ENCODE data around the gene UVSSA.

The UVSSA gene

DNA sequence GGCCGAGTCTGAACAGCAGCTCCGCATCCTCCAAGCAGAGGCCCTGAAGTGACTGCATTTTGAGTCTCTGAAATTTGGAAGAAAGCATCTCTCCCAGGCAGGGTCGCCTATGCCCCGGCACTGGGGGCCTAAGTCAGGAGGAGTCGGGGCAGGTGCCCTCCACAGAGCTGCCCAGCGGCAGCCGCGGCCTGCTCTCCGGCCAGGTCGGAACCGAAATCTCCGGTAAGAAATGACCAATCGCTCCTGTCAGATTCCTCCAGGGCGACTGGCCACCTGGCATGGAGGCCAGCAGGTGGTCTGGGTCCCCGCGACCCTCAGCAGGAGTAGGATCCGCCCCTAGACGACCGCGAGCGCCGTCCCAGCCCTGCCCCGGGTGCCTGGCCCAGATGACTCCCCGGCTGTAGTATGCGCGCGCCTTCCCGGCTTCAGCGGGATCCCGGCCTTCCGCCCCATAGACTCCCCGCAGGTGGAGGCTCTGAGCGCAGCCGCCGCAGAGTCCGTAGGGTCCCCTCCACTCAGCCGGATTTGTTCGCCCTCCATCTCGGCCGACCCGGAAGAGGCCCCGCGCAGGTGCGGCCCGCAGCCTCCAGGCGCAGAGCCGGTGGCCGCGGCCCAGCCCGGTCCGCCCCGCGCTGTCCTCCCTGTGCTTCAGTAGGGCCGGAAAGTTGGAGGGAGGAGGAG lies 57.7 kb downstream of the UVSSA start:
- Mint-ChIP-seq H3K36me3 (ENCODE audit: low read depth) (no peaks in the 10 kb centered on the region), H3K27ac (no peak overlapping the region), H3K9me3 (peaks cover 8% of the 10 kb centered on the region), H3K27me3 (ENCODE audit: low read depth, poor library complexity) (peaks cover 90% of the 10 kb centered on the region), H3K4me1 (no peaks in the 10 kb centered on the region), H3K4me3 (no peak overlapping the region)
- DNase-seq = no peak
- no peak for TF ChIP-seq CTCF (IDR thresholded peaks at IDR 0.05)

GRCh38 chr4:1405254-1405635 lies 58.2 kb downstream of the UVSSA start:
- Mint-ChIP-seq H3K4me3 (no peak overlapping the region), H3K27me3 (ENCODE audit: low read depth, poor library complexity) (peaks cover 90% of the 10 kb centered on the region), H3K9me3 (peaks cover 4% of the 10 kb centered on the region), H3K4me1 (no peaks in the 10 kb centered on the region), H3K36me3 (ENCODE audit: low read depth) (no peaks in the 10 kb centered on the region), H3K27ac (no peak overlapping the region)
- no peak for DNase-seq
- TF ChIP-seq CTCF (IDR thresholded peaks at IDR 0.05) = no peak

DNA sequence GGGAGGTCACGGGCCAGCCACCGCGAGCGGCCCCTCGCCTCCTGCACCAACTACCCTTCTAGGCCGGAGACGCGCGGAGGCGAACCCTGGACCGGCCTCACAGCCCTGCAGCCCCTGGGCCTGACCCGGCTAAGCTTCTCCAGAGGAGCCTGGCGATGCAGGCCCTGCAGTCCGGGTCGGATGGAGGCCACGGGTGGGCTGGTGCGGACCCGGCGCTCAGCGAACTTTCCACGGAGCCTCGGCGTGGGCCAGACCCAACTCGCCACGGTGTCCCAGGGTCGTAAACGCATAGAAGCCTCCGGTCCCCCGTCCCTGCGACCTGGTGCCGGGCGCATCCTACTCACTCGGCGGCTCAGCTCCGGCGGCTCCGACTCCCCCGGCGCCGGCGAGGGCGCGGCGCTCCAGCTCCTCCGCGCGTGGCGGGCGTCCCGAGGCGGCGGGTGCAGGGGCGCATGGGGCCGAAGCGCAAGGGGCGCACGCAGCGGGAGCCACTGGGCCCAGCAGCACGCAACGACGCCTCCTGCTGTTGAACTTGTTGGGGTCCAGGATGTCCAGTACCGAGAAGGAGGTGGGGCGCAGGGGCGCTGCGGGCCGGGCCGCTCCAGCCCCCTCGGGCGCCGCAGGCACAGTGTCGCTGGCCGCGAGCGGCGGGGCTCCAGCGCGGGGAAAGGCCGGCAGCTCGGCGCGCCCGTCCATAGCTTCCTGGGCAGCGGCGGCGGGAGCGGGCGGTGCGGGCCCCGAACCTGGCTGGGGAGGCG lies 58.8 kb downstream of the UVSSA start:
- Mint-ChIP-seq H3K27me3 (ENCODE audit: low read depth, poor library complexity) (peaks cover 90% of the 10 kb centered on the region), H3K27ac (no peak overlapping the region), H3K4me3 (no peak overlapping the region), H3K36me3 (ENCODE audit: low read depth) (no peaks in the 10 kb centered on the region), H3K4me1 (no peaks in the 10 kb centered on the region), H3K9me3 (peaks cover 4% of the 10 kb centered on the region)
- DNase-seq = no peak
- no peak for TF ChIP-seq CTCF (IDR thresholded peaks at IDR 0.05)

DNA sequence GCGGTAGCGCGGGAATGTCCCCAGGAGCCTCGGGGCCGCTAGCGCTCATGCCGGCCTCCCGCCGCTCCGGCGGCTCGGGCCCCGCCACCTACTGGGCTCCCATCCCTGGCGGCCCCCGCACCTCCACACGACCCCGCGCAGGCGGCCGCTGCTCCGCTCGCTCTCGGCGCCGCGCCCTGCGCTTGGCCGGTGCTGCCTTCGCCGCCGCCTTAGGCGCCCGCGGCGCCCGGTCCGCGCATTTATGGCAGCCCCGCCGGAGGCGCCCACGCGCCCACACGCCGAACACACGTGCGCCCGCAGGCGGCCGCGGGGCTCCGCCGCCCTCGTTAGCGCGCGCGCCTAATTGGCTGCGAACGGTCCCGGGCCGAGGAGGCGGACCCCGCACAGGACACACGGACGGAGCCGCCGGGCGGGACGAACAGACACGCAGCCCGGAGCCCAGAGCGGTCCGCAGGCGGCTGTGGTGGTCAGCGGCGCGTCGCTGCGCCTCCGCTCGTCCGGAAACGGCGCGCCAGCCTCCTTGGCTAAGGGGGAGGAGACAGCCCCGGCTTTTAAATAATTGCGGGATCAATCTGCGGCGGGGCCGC lies 59.5 kb downstream of the UVSSA start, which contains the start of gene NKX1-1:
TSS of gene NKX1-1 (minus strand) at position 49 of the 587 bp plus-strand sequence. CDS start at position 49, 0 bp downstream.
- Mint-ChIP-seq H3K36me3 (ENCODE audit: low read depth) (no peaks in the 10 kb centered on the region), H3K4me1 (no peaks in the 10 kb centered on the region), H3K27me3 (ENCODE audit: low read depth, poor library complexity) (peaks cover 90% of the 10 kb centered on the region), H3K4me3 (no peak within 1 kb of the TSS), H3K27ac (no peak within 1 kb of the TSS), H3K9me3 (peaks cover 4% of the 10 kb centered on the region)
- DNase-seq = no peak
- TF ChIP-seq CTCF (IDR thresholded peaks at IDR 0.05) = no peak

DNA sequence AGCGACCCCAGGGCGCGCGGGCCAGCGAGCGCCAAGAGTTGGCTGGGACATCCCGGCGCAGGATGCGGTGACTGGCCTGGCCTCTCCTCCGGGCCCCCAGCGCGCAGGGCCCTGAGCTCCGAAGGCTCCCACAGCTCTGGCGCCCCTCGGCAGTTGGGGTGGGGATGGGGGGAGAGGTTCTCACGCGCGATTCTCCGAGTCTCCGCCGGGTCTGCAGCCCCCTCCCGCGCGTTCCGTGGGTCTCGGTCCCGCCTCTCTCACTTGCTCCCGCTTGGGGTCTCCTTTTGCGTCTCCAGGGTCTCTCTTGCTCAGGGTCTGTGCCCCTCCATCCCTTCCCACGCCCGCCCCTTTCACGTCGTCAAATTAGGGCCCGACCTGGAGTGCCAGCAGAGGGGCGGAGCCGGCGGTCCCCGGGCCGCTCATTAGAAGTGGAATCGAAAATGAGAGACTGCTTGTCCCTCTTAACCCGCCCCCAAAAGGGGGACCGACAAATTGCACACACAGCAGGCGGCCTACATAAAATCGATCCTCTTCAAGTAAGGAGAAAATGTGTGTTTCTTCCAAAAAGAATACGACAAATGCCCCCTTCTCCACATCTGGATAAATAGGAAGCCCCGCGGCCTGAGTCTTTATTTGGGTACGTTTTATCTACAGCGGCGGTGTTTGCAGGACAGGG lies 60.1 kb downstream of the UVSSA start:
- no peaks in the 10 kb centered on the region for H3K4me1 Mint-ChIP-seq
- H3K27me3 Mint-ChIP-seq (ENCODE audit: low read depth, poor library complexity) = peaks cover 90% of the 10 kb centered on the region
- no peak for TF ChIP-seq CTCF (IDR thresholded peaks at IDR 0.05)
- no peak overlapping the region for H3K27ac Mint-ChIP-seq
- H3K9me3 Mint-ChIP-seq = peaks cover 4% of the 10 kb centered on the region
- DNase-seq = no peak
- no peak overlapping the region for H3K4me3 Mint-ChIP-seq
- H3K36me3 Mint-ChIP-seq (ENCODE audit: low read depth) = no peaks in the 10 kb centered on the region
